ENCODE results near the gene ZHX3.

- TF ChIP-seq POLR2A (IDR thresholded peaks at IDR 0.05; ENCODE audit: low read depth, low read length) (no peak), TAF1 (IDR thresholded peaks at IDR 0.05; ENCODE audit: low read depth, low read length) (no peak), POU2F2 (IDR thresholded peaks at IDR 0.05; ENCODE audit: low read depth, low read length) (no peak)
These were observed 151.1 kb downstream of the ZHX3 start for GRCh38 chr20:41166201-41167117.

Data from GM12891 (cell line).